Spleen (tissue), 7 donors: ENCODE data around the gene DNAJB14.

Experiments used
- CTCF ChIP-seq, 11 experiments: fragments of 200-600 bp in 7 of 11; fragments of 450-650 bp in 4 of 11; sonication (generic) in 4 of 11; IDR thresholded peaks in 8 of 11; conservative IDR thresholded peaks in 3 of 11; 1 replicate in 7 of 11; 2 replicates in 4 of 11; pipeline versions ENCODE4 v1.4.0 to v1.8.0; 2016 to 2021; ENCODE audit warnings: antibody characterized with exemption in 11 of 11, inconsistent platforms in 4 of 11, mild to moderate bottlenecking in 1 of 11
- POLR2AphosphoS5 ChIP-seq, 3 donors: sonication (generic); formaldehyde crosslinking; IDR thresholded peaks; one replicate each; pipeline ENCODE4 v1.5.1; 2017; ENCODE audit warnings: antibody characterized with exemption in 3 of 3
- donor health status: DM: no; HTN: no; CAD: no; lungs with moderate emphysema.
- donor health status: DM: no; HTN: no; CAD: no.
- donor health status: DM: no; HTN: no; CAD: no.

DNA sequence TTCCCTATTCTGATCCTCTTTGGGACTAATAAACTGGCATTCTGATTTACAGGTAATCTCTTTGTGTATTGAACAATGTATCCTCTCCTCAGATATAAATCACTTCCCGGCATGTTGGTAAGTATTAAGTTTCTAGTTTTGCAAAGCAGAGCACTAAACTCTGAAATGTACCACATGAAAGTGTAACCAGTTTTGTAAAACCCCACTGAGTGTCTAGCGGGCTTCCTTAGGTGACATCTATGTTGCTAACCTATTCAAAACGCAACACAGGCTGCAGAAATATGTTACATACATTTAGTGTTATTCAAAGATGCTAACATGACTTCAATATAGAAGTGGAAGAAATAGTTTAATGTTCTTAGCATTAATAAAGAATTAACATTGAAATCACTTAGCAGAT is 25.2 kb downstream of the DNAJB14 start:
- TF ChIP-seq POLR2AphosphoS5 (IDR thresholded peaks at IDR 0.05) (no peak), CTCF (IDR thresholded peaks at IDR 0.05 in 8 of 11, conservative IDR thresholded peaks at IDR 0.05 in 3 of 11) (no peak)
